Measurements from ENCODE around the gene A3GALT2. TPM values are rescaled to one million over a fixed set of nuclear protein-coding genes. Genes with fewer than 3 reads are reported as not detected.

Gene A3GALT2
- total RNA-seq, 1 experiment from 2014 or later = not detected

GRCh38 chr1:33286451-33287185, 34.3 kb downstream of the A3GALT2 start:
- Histone ChIP-seq H3K4me1 (ENCODE audit: insufficient read depth, low read length) (no peaks in the 10 kb centered on the region), H3K23ac (ENCODE audit: insufficient read length, low read depth, low read length) (no peak overlapping the region), H2BK15ac (ENCODE audit: low read depth, low read length) (no peak overlapping the region), H3K79me2 (ENCODE audit: insufficient read depth, low read length) (no peaks in the 10 kb centered on the region), H3K14ac (ENCODE audit: insufficient read depth, low read length) (no peak overlapping the region), H3K4me2 (ENCODE audit: insufficient read depth, insufficient read length, low read length) (no peak overlapping the region), H3K27me3 (ENCODE audit: insufficient read depth, low read length) (no peaks in the 10 kb centered on the region), H2BK12ac (ENCODE audit: insufficient read length, low read depth, low read length) (no peak overlapping the region), H3K56ac (ENCODE audit: insufficient read length, low read depth, low read length) (no peak overlapping the region), H2BK120ac (ENCODE audit: low read depth, low read length, poor library complexity, severe bottlenecking) (no peak overlapping the region), H4K91ac (ENCODE audit: insufficient read length, low read depth, low read length) (no peak overlapping the region), H3K4ac (ENCODE audit: low read depth, low read length) (no peak overlapping the region), H4K8ac (replicated peaks; ENCODE audit: insufficient read length, low read depth, low read length) (no peak overlapping the region), H4K5ac (ENCODE audit: insufficient read length, low read depth, low read length) (no peak overlapping the region), H3K27ac (ENCODE audit: insufficient read length, low read depth, low read length) (no peak overlapping the region), H2AK5ac (ENCODE audit: insufficient read length, low read length) (no peak overlapping the region), H2AFZ (ENCODE audit: low read length) (no peak overlapping the region), H3K79me1 (ENCODE audit: insufficient read depth, low read depth, low read length, poor library complexity, severe bottlenecking) (no peaks in the 10 kb centered on the region), H3K23me2 (ENCODE audit: insufficient read length, low read depth, low read length, poor library complexity, severe bottlenecking) (no peaks in the 10 kb centered on the region), H4K20me1 (ENCODE audit: control insufficient read depth, insufficient read depth, insufficient read length) (no peaks in the 10 kb centered on the region), H2BK20ac (ENCODE audit: low read depth, low read length, poor library complexity, severe bottlenecking) (no peak overlapping the region), H3T11ph (ENCODE audit: low read length) (no peak overlapping the region), H3K18ac (ENCODE audit: insufficient read length, low read depth, low read length) (no peak overlapping the region), H3K9ac (ENCODE audit: extremely low read depth, insufficient read length, low read length) (no peak overlapping the region), H3K9me3 (ENCODE audit: control insufficient read depth, low read depth, low read length) (no peaks in the 10 kb centered on the region), H2BK5ac (ENCODE audit: insufficient read length, low read length) (no peak overlapping the region)
- Mint-ChIP-seq H3K4me3 (no peak overlapping the region), H3K27ac (no peak overlapping the region; a peak in 1 of 7 replicates), H3K36me3 (ENCODE audit: insufficient read depth in 1 of 3, low read depth in 3 of 3) (peaks cover 19 to 39% (median 36%) of the 10 kb centered on the region in 3 experiments; a peak in 6 of 7 replicates), H3K9me3 (no peaks in the 10 kb centered on the region; a peak in 1 of 5 replicates), H3K4me1 (no peaks in the 10 kb centered on the region), H3K27me3 (ENCODE audit: low read depth) (no peaks in the 10 kb centered on the region; the same call in 1 of the 2 replicates)
- DNase-seq = no peak
- WGBS (ENCODE audit: extremely low coverage, insufficient read length, low lambda C conversion rate) = no CpG with 5 or more reads among the region's 8 CpGs
- no peak for TF ChIP-seq CTCF (conservative IDR thresholded peaks at IDR 0.05)

All from H9 (cell line).